ENCODE measurements around the gene GNAS.

GNAS gene

GRCh38 chr20:58898629-58899408, 46.3 kb downstream of the GNAS start:
- DNase-seq (ENCODE audit: low read depth in 2 of 2) = no peak

- DNase-seq (ENCODE audit: low read depth in 2 of 2) = no peak
These were observed 47.0 kb downstream of the GNAS start for GRCh38 chr20:58899512-58899911.

DNA sequence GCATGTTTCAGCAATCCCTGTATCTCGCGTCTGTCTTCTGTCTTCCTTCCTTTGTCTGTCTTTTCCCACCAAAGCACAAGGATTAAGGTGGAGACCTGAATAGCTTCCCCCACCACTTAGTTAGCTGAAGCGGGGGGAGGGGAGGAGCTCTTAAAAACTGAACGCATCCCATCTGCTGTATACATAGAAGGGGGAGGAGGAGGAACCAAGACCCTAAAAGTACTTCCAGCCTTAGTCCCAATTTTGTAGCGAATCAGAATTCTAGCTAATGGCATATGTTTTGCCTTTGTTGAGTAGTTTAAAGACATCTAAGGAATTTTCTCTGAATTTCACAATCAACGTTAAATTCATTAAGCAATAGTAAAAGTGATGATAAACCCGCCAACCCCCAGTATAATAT, 47.9 kb downstream of the GNAS start:
- DNase-seq (ENCODE audit: low read depth in 2 of 2) = no peak

DNA sequence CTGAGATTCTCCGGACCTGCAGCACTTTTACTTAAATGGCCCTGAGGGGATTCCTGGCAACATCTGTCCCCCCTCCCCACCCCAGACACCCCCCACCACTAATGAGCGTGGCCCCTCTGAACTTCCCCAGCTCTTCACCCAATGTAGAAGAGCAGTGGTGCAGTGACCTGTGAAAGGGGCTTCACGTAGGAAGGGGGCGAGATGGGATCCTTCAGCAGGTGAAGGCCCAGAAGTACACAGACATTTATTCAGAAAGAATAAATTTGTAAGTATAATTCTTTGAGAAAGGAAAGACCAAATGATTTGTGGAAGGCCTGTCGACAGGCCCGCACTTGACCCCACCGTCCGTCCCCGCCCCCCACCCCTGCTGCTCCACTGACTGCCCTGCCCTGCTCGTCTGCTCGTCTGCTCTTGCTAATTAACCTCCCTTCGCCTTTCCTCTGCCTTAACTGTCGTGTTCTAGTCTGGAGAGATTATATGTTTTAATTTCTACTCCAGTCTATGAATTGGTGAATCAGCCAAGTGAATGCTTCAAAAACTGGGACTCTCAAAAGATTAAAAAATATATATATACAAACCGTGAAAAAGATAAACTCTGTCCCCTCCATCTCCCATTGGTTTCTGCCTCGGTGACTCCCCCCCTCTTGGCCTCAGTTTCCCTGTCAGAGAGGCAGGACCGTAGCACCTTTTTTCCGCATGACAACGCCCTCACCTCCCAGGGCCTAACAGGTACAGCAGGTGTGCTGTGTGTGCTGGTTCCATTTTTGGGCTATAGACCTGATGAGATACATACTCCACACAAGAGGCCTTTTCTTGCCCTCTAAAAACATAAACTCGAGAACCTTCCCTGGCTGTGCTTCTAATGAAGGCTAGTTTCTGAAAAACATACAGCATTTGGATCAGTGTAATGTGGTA, 49.2 kb downstream of the GNAS start:
- DNase-seq (ENCODE audit: low read depth in 2 of 2) = no peak

DNA sequence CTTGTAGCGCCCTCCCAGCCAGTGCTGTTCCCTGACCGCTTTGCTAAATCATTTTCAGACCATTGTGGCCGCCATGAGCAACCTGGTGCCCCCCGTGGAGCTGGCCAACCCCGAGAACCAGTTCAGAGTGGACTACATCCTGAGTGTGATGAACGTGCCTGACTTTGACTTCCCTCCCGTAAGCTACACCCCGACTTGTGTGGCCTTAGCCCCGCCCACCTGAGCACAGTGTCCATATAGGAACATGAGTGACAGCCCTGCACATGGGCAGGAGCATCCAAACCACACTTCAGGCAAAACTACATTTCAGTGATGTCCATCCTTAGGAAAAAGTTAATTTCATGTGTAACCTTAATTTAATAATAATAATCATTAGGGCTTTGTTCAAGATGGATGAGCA, 51.1 kb downstream of the GNAS start:
- no peak for DNase-seq (ENCODE audit: low read depth in 2 of 2)

DNA sequence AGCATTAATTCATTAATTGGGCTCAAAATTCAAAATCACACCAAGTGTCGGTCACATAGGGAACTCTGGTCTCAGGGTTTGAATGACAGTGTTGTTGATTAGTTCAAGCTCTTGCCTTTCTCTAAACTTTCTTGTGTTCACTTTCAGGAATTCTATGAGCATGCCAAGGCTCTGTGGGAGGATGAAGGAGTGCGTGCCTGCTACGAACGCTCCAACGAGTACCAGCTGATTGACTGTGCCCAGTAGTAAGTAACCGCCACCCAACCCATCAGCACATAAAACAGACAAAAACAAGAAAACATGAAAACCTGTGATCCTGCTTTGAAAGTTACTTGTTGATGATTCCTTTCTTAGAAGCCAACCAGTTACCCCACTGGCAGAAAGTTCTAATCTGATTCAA, 52.7 kb downstream of the GNAS start:
- no peak for DNase-seq (ENCODE audit: low read depth in 2 of 2)

GRCh38 chr20:58906111-58906510, 53.6 kb downstream of the GNAS start:
- DNase-seq (ENCODE audit: low read depth in 2 of 2) = no peak

DNA sequence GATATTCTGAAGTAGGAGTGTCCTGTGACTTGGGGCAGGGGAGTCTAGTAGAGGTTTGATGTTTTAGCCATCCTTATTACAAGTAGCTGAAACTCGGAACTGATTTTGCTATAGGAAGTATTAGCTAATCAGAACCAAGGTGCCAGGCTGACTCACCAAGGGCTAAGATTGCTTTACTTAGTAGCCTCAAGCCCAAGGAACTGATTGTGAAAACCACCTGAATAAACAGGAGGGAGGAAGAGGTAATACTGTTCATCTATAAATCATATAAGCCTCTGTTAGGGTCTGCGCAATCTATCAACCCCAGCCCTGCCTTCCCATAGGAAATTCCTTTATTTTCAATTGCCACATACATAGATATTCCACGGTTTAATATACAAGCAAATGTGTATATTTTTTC, 54.4 kb downstream of the GNAS start:
- DNase-seq (ENCODE audit: low read depth in 2 of 2) = no peak

DNA sequence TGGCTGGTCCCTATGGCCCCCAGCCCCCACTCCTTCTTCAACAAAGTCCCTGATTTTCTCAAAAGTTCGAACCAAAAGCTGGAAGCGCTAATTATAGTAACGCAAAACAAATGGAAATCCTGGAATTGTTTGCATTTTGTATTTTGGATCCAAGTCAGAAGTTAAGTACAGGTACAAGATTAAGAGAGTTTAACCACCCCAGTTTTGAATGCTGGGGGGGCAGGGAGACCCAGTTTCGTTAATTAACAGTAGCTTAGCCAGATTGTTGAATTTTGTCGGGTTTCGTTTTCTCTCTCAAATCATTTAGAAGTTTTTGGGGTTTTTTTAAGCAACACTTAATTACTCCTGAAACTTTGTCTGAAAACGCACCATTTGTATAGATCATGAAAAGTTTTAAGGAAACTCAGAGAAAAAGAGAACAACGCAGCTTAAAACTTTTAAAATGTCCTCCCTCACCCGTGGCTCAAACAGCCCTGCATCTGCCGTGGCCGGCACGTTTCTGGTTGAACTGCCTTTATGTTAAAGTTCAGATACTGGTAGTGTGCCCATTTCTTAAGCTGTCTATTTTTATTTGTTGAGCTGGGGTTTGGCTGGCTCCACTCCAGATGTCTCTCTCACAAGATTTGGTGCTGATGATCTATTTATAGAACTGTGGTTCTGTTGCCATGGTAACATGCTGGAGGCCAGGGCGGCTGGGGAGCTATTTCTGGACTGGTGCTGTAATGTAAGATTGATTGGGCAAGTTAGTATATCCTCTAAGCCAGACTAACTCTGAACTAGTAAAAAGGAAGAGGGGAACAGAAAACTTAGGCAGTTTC, 55.0 kb downstream of the GNAS start:
- peak; percentile 98 for DNase-seq (ENCODE audit: low read depth in 2 of 2)

DNA sequence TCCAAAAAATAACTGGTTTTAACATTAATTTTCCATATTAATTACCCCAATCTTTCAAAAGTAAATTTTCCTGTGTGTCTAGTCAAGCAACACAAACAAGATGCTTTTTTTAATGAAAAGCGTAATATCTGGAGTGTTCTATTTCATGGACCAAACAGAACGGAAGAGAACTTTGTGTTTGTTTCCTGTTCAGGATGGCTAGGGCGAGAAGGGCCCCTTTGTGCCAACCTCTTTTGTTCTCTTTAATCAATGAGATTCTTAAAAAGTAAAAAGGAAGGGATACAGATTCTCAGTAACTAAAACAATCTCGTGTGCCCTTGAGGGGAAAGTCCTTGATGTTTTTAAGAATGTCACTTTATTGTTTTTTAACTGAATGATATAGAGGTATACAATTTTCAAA, 55.7 kb downstream of the GNAS start:
- DNase-seq (ENCODE audit: low read depth in 2 of 2) = no peak

DNA sequence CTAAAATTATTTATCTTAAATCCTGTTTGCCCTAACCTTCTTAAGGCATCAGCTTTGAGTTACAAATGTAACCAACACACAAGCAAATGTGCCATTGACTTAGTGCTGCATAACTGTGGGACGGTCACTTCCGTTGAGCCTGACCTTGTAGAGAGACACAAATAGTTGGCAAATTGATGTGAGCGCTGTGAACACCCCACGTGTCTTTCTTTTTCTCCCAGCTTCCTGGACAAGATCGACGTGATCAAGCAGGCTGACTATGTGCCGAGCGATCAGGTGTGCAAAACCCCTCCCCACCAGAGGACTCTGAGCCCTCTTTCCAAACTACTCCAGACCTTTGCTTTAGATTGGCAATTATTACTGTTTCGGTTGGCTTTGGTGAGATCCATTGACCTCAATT, 56.4 kb downstream of the GNAS start:
- no peak for DNase-seq (ENCODE audit: low read depth in 2 of 2)

DNA sequence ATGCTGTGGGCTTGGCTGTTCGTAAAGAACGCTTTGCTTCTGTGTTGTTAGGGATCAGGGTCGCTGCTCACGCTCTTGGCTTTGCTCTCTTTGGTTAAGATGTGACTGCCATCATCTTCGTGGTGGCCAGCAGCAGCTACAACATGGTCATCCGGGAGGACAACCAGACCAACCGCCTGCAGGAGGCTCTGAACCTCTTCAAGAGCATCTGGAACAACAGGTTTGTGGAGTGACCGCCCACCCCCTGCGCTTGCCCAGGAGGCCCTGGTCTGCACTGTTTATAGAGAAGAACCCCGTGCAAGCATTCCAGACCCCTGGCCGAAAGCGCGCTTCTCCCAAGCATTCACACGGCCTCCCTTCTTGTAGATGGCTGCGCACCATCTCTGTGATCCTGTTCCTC, 57.1 kb downstream of the GNAS start:
- no peak for DNase-seq (ENCODE audit: low read depth in 2 of 2)

DNA sequence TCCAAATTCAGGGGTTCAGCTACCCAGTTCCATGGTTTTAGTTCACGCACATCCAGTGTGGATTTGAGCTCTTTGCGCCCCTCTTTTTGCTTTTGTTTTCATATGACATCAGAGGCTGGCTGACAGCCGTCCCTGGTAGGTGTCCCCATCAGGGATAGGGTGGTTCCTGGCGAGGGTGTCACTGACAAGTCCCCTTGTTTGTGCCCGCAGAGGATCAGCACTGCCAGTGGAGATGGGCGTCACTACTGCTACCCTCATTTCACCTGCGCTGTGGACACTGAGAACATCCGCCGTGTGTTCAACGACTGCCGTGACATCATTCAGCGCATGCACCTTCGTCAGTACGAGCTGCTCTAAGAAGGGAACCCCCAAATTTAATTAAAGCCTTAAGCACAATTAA, 58.0 kb downstream of the GNAS start:
- DNase-seq (ENCODE audit: low read depth in 2 of 2) = no peak

- no peak for DNase-seq (ENCODE audit: low read depth in 2 of 2)
These were observed 58.8 kb downstream of the GNAS start for GRCh38 chr20:58911309-58911708.

GRCh38 chr20:58911970-58912369, 59.5 kb downstream of the GNAS start:
- DNase-seq (ENCODE audit: low read depth in 2 of 2) = no peak

DNA sequence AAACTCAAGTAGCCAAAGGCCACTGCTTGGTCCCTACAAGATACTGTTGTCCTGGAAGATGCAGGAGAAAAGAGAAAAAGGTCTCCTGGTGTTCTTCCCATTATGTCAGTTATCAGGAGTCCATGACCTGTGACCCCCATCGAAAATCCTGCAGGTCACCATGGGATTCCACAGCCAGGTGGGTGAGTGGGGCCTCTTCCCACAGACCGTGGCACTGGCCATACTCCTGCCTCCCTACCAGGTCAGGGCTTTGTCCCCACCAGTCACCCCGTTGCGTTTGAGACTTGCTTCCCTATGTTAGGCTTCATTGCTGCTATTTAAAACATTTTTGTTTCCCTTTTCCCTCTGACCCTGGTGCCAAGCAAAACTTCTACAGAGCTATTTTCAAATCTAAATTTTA, 60.6 kb downstream of the GNAS start:
- DNase-seq (ENCODE audit: low read depth in 2 of 2) = no peak

- DNase-seq (ENCODE audit: low read depth in 2 of 2) = no peak
These were observed 66.1 kb downstream of the GNAS start for GRCh38 chr20:58918621-58919020.

- DNase-seq (ENCODE audit: low read depth in 2 of 2) = no peak
These were observed 69.0 kb downstream of the GNAS start for GRCh38 chr20:58921564-58921963.

DNA sequence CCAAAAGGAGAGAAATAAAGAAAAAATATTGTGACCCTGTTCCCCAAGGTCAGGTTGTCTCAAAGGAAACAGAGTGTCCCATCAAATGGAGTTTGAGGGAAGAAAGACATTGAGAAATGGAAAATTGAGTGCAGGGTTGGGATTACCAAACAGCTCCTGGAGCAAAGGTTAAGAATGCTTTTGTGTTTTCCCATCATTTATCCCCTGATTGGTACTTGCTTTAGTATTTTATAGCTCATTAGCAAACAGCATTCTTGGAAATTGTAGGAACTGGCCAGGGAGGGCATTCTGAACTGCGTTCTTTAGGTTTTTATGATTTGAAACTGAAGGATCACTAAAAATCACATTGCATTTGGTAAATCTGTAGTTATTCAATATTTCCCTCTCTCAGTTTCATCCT, 69.5 kb downstream of the GNAS start:
- no peak for DNase-seq (ENCODE audit: low read depth in 2 of 2)

- DNase-seq (ENCODE audit: low read depth in 2 of 2) = no peak
These were observed 70.7 kb downstream of the GNAS start for GRCh38 chr20:58923117-58923712.

- no peak for DNase-seq (ENCODE audit: low read depth in 2 of 2)
These were observed 74.4 kb downstream of the GNAS start for GRCh38 chr20:58926802-58927489.

Data from fibroblast of skin of left quadriceps (primary cell).